ENCODE data around the gene TRAF3.

The TRAF3 gene

GRCh38 chr14:102778338-102779083 lies 1.3 kb downstream of the TRAF3 start:
- Histone ChIP-seq H3K27ac (ENCODE audit: low read depth, low read length) (no peak overlapping the region), H2AFZ (ENCODE audit: low read depth, low read length, severe bottlenecking) (no peak overlapping the region), H3K79me2 (ENCODE audit: insufficient read depth, low read length) (no peaks in the 10 kb centered on the region), H3K9me3 (ENCODE audit: insufficient read depth, low read length) (no peaks in the 10 kb centered on the region), H4K20me1 (ENCODE audit: low read depth, low read length) (no peaks in the 10 kb centered on the region; the same call in 1 of the 2 replicates), H3K27me3 (ENCODE audit: low read length) (no peaks in the 10 kb centered on the region), H3K4me3 (ENCODE audit: insufficient read depth, low read length, poor library complexity, severe bottlenecking) (peak overlapping the region; percentile 67), H3K36me3 (ENCODE audit: low read length) (no peaks in the 10 kb centered on the region), H3K9ac (ENCODE audit: low read length) (peak overlapping the region; percentile 68), H3K9me2 (replicated peaks; ENCODE audit: insufficient read depth, low read length) (no peaks in the 10 kb centered on the region), H3K4me2 (ENCODE audit: low read depth, low read length, poor library complexity, severe bottlenecking) (peak overlapping the region; percentile 77), H3F3A (ENCODE audit: insufficient read depth) (no peaks in the 10 kb centered on the region)
- TF ChIP-seq CTCF (IDR thresholded peaks at IDR 0.05; ENCODE audit: insufficient read depth, low read length, poor library complexity, severe bottlenecking), result no peak
- no peak for TF ChIP-seq EZH2phosphoT487 (conservative IDR thresholded peaks at IDR 0.05; ENCODE audit: low read length)

- no peaks in the 10 kb centered on the region for H3K9me2 ChIP-seq (replicated peaks; ENCODE audit: insufficient read depth, low read length)
- H3K9ac ChIP-seq (ENCODE audit: low read length), result no peak overlapping the region
- no peaks in the 10 kb centered on the region for H3K79me2 ChIP-seq (ENCODE audit: insufficient read depth, low read length)
- H3K27ac ChIP-seq (ENCODE audit: low read depth, low read length), result no peak overlapping the region
- H4K20me1 ChIP-seq (ENCODE audit: low read depth, low read length), result no peaks in the 10 kb centered on the region; the same call in 1 of the 2 replicates
- H3K9me3 ChIP-seq (ENCODE audit: insufficient read depth, low read length), result no peaks in the 10 kb centered on the region
- no peaks in the 10 kb centered on the region for H3F3A ChIP-seq (ENCODE audit: insufficient read depth)
- H3K27me3 ChIP-seq (ENCODE audit: low read length), result no peaks in the 10 kb centered on the region
- H2AFZ ChIP-seq (ENCODE audit: low read depth, low read length, severe bottlenecking), result no peak overlapping the region
- no peak for TF ChIP-seq EZH2phosphoT487 (conservative IDR thresholded peaks at IDR 0.05; ENCODE audit: low read length)
- no peak for TF ChIP-seq CTCF (IDR thresholded peaks at IDR 0.05; ENCODE audit: insufficient read depth, low read length, poor library complexity, severe bottlenecking)
- no peak overlapping the region for H3K4me3 ChIP-seq (ENCODE audit: insufficient read depth, low read length, poor library complexity, severe bottlenecking)
- H3K36me3 ChIP-seq (ENCODE audit: low read length), result no peaks in the 10 kb centered on the region
- no peak overlapping the region for H3K4me2 ChIP-seq (ENCODE audit: low read depth, low read length, poor library complexity, severe bottlenecking)
Measured at GRCh38 chr14:102779084-102779462, 1.8 kb downstream of the TRAF3 start.

DNA sequence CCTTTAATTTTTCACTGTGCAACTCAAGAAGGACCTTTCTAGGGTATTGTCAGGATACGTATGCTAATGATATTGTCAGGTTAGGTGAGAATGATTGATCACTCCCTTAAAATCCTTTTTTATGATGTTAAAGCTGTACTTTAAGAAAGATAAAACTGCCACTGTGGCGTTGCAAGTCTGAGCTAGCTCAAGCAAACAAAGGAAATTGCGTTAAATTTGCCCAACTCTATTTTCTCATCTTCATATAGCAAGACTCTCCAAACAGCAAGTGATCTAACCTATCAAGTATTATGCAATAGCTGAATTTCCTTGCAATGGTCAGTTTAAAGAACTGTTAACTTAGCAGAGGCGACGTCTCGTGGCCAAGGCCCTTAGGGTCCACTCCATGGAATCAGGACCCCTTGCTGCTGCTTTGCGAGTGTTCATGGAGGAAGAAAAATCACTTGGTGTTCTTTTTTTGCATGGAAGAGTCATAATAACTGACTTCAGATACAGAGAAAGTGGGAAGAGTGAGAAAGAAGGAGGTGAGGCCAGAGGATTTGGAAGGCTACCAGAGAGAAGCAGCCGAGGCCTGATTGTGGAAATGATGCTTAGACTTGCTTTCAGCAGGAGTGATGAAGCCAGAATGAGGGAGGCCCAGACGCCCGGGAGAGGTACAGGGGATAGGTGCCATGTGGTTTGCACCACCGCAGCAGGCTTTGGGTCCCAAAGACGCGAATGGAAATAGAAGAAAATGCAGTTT lies 2.5 kb downstream of the TRAF3 start:
- Histone ChIP-seq H3K79me2 (ENCODE audit: insufficient read depth, low read length) (no peaks in the 10 kb centered on the region), H3K36me3 (ENCODE audit: low read length) (no peaks in the 10 kb centered on the region), H2AFZ (ENCODE audit: low read depth, low read length, severe bottlenecking) (no peak overlapping the region)

More for the DNA sequence above, 2.5 kb downstream of the TRAF3 start:
- Histone ChIP-seq H3K4me2 (ENCODE audit: low read depth, low read length, poor library complexity, severe bottlenecking) (no peak overlapping the region), H3K9me2 (replicated peaks; ENCODE audit: insufficient read depth, low read length) (no peaks in the 10 kb centered on the region), H3F3A (ENCODE audit: insufficient read depth) (no peaks in the 10 kb centered on the region), H4K20me1 (ENCODE audit: low read depth, low read length) (no peaks in the 10 kb centered on the region; the same call in 1 of the 2 replicates), H3K9me3 (ENCODE audit: insufficient read depth, low read length) (no peaks in the 10 kb centered on the region), H3K4me3 (ENCODE audit: insufficient read depth, low read length, poor library complexity, severe bottlenecking) (no peak overlapping the region), H3K27ac (ENCODE audit: low read depth, low read length) (no peak overlapping the region), H3K9ac (ENCODE audit: low read length) (no peak overlapping the region), H3K27me3 (ENCODE audit: low read length) (no peaks in the 10 kb centered on the region)
- TF ChIP-seq CTCF (IDR thresholded peaks at IDR 0.05; ENCODE audit: insufficient read depth, low read length, poor library complexity, severe bottlenecking), result no peak
- no peak for TF ChIP-seq EZH2phosphoT487 (conservative IDR thresholded peaks at IDR 0.05; ENCODE audit: low read length)
